ENCODE measurements around the gene RPS6KA4.

DNA sequence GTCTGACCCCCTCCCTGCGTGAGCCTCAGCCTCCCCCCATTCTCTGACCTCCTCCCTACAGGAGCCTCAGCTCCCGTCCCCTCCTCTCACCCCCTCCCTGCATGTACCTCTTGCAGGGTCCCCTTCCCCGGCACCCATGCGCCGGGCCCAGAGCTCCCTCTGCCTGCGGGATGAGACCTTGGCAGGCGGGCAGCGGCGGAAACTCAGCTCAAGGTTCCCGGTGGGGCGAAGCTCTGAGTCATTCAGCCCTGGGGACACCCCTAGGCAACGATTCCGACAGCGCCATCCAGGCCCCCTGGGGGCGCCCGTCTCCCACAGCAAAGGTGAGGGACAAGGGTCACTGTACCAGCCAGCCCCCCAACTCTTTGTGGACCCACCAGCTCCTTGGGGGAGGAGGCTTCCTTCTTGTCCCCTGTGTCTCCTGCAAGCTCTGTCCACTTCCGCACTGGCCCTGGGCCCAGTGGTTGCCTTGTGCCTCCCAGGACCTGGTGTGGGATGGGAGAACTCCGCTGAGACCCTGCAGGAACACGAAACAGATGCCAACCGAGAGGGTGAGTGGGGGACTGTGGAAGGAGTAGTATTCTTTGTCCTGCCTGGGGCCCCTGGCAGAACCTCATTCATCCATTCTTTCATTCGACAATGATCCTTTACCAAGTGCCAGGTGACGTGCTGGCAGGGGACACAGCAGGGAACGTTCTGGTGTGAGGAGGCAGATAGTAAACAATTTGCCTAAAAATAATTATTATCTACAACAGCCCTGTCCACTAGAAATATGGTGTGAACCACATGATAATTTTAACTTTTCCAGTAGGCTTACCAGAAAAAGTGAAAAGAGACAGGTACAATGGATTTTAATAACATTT is 3.7 kb upstream of the RPS6KA4 start:
- TF ChIP-seq, protein P1, sequence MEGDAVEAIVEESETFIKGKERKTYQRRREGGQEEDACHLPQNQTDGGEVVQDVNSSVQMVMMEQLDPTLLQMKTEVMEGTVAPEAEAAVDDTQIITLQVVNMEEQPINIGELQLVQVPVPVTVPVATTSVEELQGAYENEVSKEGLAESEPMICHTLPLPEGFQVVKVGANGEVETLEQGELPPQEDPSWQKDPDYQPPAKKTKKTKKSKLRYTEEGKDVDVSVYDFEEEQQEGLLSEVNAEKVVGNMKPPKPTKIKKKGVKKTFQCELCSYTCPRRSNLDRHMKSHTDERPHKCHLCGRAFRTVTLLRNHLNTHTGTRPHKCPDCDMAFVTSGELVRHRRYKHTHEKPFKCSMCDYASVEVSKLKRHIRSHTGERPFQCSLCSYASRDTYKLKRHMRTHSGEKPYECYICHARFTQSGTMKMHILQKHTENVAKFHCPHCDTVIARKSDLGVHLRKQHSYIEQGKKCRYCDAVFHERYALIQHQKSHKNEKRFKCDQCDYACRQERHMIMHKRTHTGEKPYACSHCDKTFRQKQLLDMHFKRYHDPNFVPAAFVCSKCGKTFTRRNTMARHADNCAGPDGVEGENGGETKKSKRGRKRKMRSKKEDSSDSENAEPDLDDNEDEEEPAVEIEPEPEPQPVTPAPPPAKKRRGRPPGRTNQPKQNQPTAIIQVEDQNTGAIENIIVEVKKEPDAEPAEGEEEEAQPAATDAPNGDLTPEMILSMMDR (IDR thresholded peaks at IDR 0.05), result peak; percentile 69 to 88 (median 80)
- TF ChIP-seq EP300 (IDR thresholded peaks at IDR 0.05), result no peak
